ENCODE measurements around the gene CDHR2.

CDHR2 gene

GRCh38 chr5:176542596-176543427, 6.3 kb upstream of the CDHR2 start:
- Histone ChIP-seq H3K4me3 (IDR thresholded peaks at IDR 0.05; ENCODE audit: insufficient read depth, low read depth, low read length) (no peak overlapping the region), H3K4me1 (ENCODE audit: low read depth, poor library complexity, severe bottlenecking) (peaks cover 13% of the 10 kb centered on the region), H3K36me3 (ENCODE audit: insufficient read depth) (no peaks in the 10 kb centered on the region), H3K27ac (no peak overlapping the region), H3K9ac (peak overlapping the region; percentile 61; the same call in 1 of the 2 replicates), H4K20me1 (ENCODE audit: insufficient read depth) (no peaks in the 10 kb centered on the region), H3K27me3 (ENCODE audit: insufficient read depth, low read depth) (no peaks in the 10 kb centered on the region), H3K4me2 (peak overlapping the region; percentile 57), H2AFZ (ENCODE audit: low read depth) (no peak overlapping the region), H3K79me2 (ENCODE audit: insufficient read depth, low read depth) (no peaks in the 10 kb centered on the region)
- no peak for TF ChIP-seq CTCF (conservative IDR thresholded peaks at IDR 0.05; ENCODE audit: low read depth, low read length)

GRCh38 chr5:176543428-176544182, 5.5 kb upstream of the CDHR2 start:
- Histone ChIP-seq H4K20me1 (ENCODE audit: insufficient read depth) (no peaks in the 10 kb centered on the region), H2AFZ (ENCODE audit: low read depth) (peak overlapping the region; percentile 79), H3K79me2 (ENCODE audit: insufficient read depth, low read depth) (no peaks in the 10 kb centered on the region), H3K27ac (peak overlapping the region; percentile 58), H3K4me2 (peak overlapping the region; percentile 60), H3K9ac (peak overlapping the region; percentile 51; the same call in 1 of the 2 replicates), H3K4me1 (ENCODE audit: low read depth, poor library complexity, severe bottlenecking) (peaks cover 13% of the 10 kb centered on the region), H3K27me3 (ENCODE audit: insufficient read depth, low read depth) (no peaks in the 10 kb centered on the region), H3K36me3 (ENCODE audit: insufficient read depth) (no peaks in the 10 kb centered on the region), H3K4me3 (IDR thresholded peaks at IDR 0.05; ENCODE audit: insufficient read depth, low read depth, low read length) (no peak overlapping the region)
- no peak for TF ChIP-seq CTCF (conservative IDR thresholded peaks at IDR 0.05; ENCODE audit: low read depth, low read length)

- Histone ChIP-seq H3K27ac (no peak overlapping the region), H4K20me1 (ENCODE audit: insufficient read depth) (no peaks in the 10 kb centered on the region), H3K4me2 (no peak overlapping the region), H3K36me3 (ENCODE audit: insufficient read depth) (no peaks in the 10 kb centered on the region), H3K27me3 (ENCODE audit: insufficient read depth, low read depth) (no peaks in the 10 kb centered on the region), H3K79me2 (ENCODE audit: insufficient read depth, low read depth) (no peaks in the 10 kb centered on the region), H2AFZ (ENCODE audit: low read depth) (no peak overlapping the region), H3K4me3 (IDR thresholded peaks at IDR 0.05; ENCODE audit: insufficient read depth, low read depth, low read length) (no peak overlapping the region), H3K9ac (no peak overlapping the region), H3K4me1 (ENCODE audit: low read depth, poor library complexity, severe bottlenecking) (peaks cover 13% of the 10 kb centered on the region)
- no peak for TF ChIP-seq CTCF (conservative IDR thresholded peaks at IDR 0.05; ENCODE audit: low read depth, low read length)
Measured at GRCh38 chr5:176545388-176545736, 3.8 kb upstream of the CDHR2 start.

GRCh38 chr5:176545737-176546509, 3.2 kb upstream of the CDHR2 start:
- Histone ChIP-seq H3K27ac (no peak overlapping the region), H3K9ac (no peak overlapping the region), H3K4me2 (no peak overlapping the region), H3K27me3 (ENCODE audit: insufficient read depth, low read depth) (no peaks in the 10 kb centered on the region), H3K36me3 (ENCODE audit: insufficient read depth) (no peaks in the 10 kb centered on the region), H3K79me2 (ENCODE audit: insufficient read depth, low read depth) (no peaks in the 10 kb centered on the region), H2AFZ (ENCODE audit: low read depth) (no peak overlapping the region), H3K4me3 (IDR thresholded peaks at IDR 0.05; ENCODE audit: insufficient read depth, low read depth, low read length) (no peak overlapping the region), H3K4me1 (ENCODE audit: low read depth, poor library complexity, severe bottlenecking) (peaks cover 13% of the 10 kb centered on the region), H4K20me1 (ENCODE audit: insufficient read depth) (no peaks in the 10 kb centered on the region)
- no peak for TF ChIP-seq CTCF (conservative IDR thresholded peaks at IDR 0.05; ENCODE audit: low read depth, low read length)

Data from KMS-11 (cell line).